Skeletal muscle cell (primary cell): Measurements from ENCODE around the gene AACS.
"Not testable (repeated sequence)": the region's sequence is repeated elsewhere in the genome, so short reads cannot be mapped to it uniquely, and the experiment has no call there.

Source experiments
- DNase-seq: peaks from one replicate; pipeline ENCODE4 v3.0.0-alpha.2; 2010; ENCODE audit warnings: low read depth
- H3K4me3 ChIP-seq: 2 replicates; pipeline ENCODE4 v1.5.1; 2011; ENCODE audit warnings: low read depth, mild to moderate bottlenecking, control low read depth, low read length, moderate library complexity

AACS gene

GRCh38 chr12:125065021-125065918 lies at the start of gene AACS:
Gene AACS (plus strand): TSS chr12:125065435. CDS start chr12:125065585, 150 bp downstream.
- no peak for DNase-seq
- H3K4me3 ChIP-seq, result peak within 1 kb of the TSS; percentile 74

- H3K4me3 ChIP-seq, result no peak overlapping the region
- no peak for DNase-seq
Observed at GRCh38 chr12:125015680-125016310, 49.4 kb upstream of the AACS start.

- no peak overlapping the region for H3K4me3 ChIP-seq
- no peak for DNase-seq
Observed at GRCh38 chr12:125017801-125018200, 47.4 kb upstream of the AACS start.

GRCh38 chr12:125018356-125018755 lies 46.9 kb upstream of the AACS start:
- no peak for DNase-seq
- H3K4me3 ChIP-seq, result no peak overlapping the region

- no peak overlapping the region for H3K4me3 ChIP-seq
- no peak for DNase-seq
Observed at GRCh38 chr12:125021096-125021495, 44.1 kb upstream of the AACS start.

- no peak overlapping the region for H3K4me3 ChIP-seq
- DNase-seq, result no peak
Observed at GRCh38 chr12:125021771-125022170, 43.5 kb upstream of the AACS start.

GRCh38 chr12:125023065-125023464 lies 42.2 kb upstream of the AACS start:
- no peak overlapping the region for H3K4me3 ChIP-seq
- DNase-seq, result no peak

GRCh38 chr12:125024949-125025563 lies 40.2 kb upstream of the AACS start:
- no peak overlapping the region for H3K4me3 ChIP-seq
- no peak for DNase-seq

- no peak for DNase-seq
- H3K4me3 ChIP-seq, result no peak overlapping the region
Observed at GRCh38 chr12:125025606-125026235, 39.5 kb upstream of the AACS start.

GRCh38 chr12:125028106-125028505 lies 37.1 kb upstream of the AACS start:
- DNase-seq, result no peak
- no peak overlapping the region for H3K4me3 ChIP-seq

GRCh38 chr12:125029761-125030358 lies 35.4 kb upstream of the AACS start:
- no peak for DNase-seq
- H3K4me3 ChIP-seq, result no peak overlapping the region

- H3K4me3 ChIP-seq, DNase-seq: not testable (repeated sequence)
Observed at GRCh38 chr12:125031471-125031870, 33.8 kb upstream of the AACS start.

- DNase-seq, result no peak
- no peak overlapping the region for H3K4me3 ChIP-seq
Observed at GRCh38 chr12:125032466-125033152, 32.6 kb upstream of the AACS start.

- H3K4me3 ChIP-seq, result no peak overlapping the region
- DNase-seq, result no peak
Observed at GRCh38 chr12:125033288-125033687, 31.9 kb upstream of the AACS start.

- H3K4me3 ChIP-seq, result no peak overlapping the region
- DNase-seq, result no peak
Observed at GRCh38 chr12:125038976-125039625, 26.1 kb upstream of the AACS start.

- H3K4me3 ChIP-seq, result peak overlapping the region; percentile 53
- DNase-seq, result no peak
Observed at GRCh38 chr12:125049093-125049458, 16.2 kb upstream of the AACS start.

- no peak overlapping the region for H3K4me3 ChIP-seq
- no peak for DNase-seq
Observed at GRCh38 chr12:125050446-125050845, 14.8 kb upstream of the AACS start.

- no peak overlapping the region for H3K4me3 ChIP-seq
Observed at GRCh38 chr12:125050868-125051267, 14.4 kb upstream of the AACS start.

GRCh38 chr12:125053821-125054220 lies 11.4 kb upstream of the AACS start:
- peak; percentile 72 for DNase-seq
- no peak overlapping the region for H3K4me3 ChIP-seq

More at GRCh38 chr12:125050868-125051267, 14.4 kb upstream of the AACS start:
- DNase-seq, result no peak
